ENCODE data around the gene WASHC3.

The WASHC3 gene

DNA sequence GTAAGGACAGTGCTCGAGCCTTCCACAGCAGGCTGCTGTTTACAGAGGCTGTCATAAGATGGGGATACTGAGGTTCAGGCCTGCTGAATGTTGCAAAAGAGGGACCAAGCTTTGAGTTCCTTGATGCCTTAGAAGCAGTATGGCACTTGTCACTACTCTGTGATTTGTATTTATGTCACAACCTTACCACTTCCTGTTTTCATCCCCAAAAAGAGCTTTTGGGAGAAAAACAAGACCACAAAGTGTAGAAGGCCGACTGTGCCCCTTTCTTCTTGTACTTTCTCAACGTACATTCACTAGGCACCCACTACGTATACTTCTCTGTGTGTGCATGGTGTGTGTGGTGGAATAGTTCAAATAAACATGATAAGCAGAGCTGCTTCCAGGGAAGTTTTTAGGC lies 94.3 kb downstream of the WASHC3 start:
- DNase-seq = no peak

DNA sequence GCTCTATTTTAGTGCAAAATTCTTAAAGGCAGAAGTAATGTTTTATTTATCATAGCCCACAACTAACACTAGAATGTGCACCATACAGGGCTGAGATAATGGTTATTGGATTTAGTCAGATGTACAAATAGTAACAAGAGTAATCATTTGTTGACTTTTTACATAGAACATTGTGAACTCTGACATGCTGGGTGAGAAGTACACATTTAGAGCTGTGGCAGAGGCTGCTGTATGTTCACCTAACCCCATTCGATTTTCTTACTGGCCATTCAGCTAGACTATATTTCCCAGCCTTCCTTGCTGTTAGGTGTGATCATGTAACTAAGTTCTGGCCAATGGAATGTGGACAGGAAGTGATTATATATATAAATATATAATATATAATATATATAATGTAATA lies 95.3 kb downstream of the WASHC3 start:
- no peak for DNase-seq

GRCh38 chr12:101963697-101964096 lies 98.1 kb downstream of the WASHC3 start:
- DNase-seq = no peak

Measured in CD4-positive, alpha-beta T cell treated with Interleukin-6 for 4 hours (primary cell).